SU-DHL-6 (cell line): ENCODE data around the gene DENND5A.

Experiments used
- EZH2phosphoT487 ChIP-seq: fragments of 200-600 bp; sonication (generic), shearing (Covaris generic); conservative IDR thresholded peaks from 2 replicates; pipeline ENCODE4 v1.6.1; 2018; ENCODE audit warnings: mild to moderate bottlenecking, antibody characterized with exemption, low read length, moderate library complexity, mixed read lengths
- TF ChIP-seq, protein P1 (sequence below): fragments of 200-600 bp; sonication (generic); IDR thresholded peaks from one replicate; pipeline ENCODE4 v1.5.1; 2017; ENCODE audit warnings: antibody characterized with exemption, mild to moderate bottlenecking, low read length, moderate library complexity; ENCODE audit not compliant: insufficient read depth, poor library complexity, severe bottlenecking

DNA sequence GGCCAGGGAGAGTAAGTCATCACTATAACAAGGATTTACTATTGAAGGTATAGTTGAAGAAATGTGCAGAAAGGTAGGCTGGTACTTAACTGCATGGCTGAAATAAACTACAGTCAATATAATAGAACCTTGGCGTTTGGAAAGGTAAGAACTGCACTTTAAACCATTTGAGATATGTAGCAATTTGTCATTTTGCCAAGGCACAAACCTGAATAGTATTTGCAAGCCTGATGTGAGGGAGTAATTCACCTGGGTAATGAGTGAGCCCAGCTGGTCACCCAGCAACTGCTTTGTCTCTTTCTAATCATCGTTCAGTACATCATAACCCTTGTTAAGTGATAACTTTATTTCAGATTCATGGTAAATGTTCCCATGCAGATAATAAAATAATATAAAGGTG lies 111.5 kb downstream of the DENND5A start:
- TF ChIP-seq, protein P1, sequence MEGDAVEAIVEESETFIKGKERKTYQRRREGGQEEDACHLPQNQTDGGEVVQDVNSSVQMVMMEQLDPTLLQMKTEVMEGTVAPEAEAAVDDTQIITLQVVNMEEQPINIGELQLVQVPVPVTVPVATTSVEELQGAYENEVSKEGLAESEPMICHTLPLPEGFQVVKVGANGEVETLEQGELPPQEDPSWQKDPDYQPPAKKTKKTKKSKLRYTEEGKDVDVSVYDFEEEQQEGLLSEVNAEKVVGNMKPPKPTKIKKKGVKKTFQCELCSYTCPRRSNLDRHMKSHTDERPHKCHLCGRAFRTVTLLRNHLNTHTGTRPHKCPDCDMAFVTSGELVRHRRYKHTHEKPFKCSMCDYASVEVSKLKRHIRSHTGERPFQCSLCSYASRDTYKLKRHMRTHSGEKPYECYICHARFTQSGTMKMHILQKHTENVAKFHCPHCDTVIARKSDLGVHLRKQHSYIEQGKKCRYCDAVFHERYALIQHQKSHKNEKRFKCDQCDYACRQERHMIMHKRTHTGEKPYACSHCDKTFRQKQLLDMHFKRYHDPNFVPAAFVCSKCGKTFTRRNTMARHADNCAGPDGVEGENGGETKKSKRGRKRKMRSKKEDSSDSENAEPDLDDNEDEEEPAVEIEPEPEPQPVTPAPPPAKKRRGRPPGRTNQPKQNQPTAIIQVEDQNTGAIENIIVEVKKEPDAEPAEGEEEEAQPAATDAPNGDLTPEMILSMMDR, result no peak
- TF ChIP-seq EZH2phosphoT487, result no peak
